Measurements from ENCODE around the gene CCAR1.
A peak's percentile ranks its signal among the peaks of the same experiment; 100 is the strongest.
"Not testable (repeated sequence)": the region's sequence is repeated elsewhere in the genome, so short reads cannot be mapped to it uniquely, and the experiment has no call there.

The CCAR1 gene

GRCh38 chr10:68759223-68759863 is 38.3 kb downstream of the CCAR1 start:
- DNase-seq (ENCODE audit: extremely low read depth in 1 of 2, low read depth in 1 of 2) = no peak

DNA sequence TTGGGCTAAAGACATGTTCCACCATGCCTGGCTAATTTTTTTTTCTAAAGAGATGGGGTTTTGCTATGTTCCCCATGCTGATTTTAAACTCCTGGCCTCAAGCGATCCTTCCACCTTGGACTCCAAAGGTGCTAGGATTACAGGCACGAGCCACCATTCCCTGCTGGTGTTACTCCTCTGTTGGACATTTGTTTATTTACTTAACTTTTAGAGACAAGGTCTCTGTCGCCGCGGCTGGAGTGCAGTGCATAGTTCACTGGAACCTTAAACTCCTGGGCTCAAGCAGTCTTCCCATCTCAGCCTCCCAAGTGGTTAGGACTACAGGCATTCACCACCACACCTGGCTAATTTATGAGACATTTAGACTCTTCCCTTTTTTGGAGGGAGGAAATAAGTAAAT is 38.9 kb downstream of the CCAR1 start:
- DNase-seq (ENCODE audit: extremely low read depth in 1 of 2, low read depth in 1 of 2) = no peak

- DNase-seq (ENCODE audit: extremely low read depth in 1 of 2, low read depth in 1 of 2) = not testable (repeated sequence)
Observed at GRCh38 chr10:68767407-68767806, 46.4 kb downstream of the CCAR1 start.

DNA sequence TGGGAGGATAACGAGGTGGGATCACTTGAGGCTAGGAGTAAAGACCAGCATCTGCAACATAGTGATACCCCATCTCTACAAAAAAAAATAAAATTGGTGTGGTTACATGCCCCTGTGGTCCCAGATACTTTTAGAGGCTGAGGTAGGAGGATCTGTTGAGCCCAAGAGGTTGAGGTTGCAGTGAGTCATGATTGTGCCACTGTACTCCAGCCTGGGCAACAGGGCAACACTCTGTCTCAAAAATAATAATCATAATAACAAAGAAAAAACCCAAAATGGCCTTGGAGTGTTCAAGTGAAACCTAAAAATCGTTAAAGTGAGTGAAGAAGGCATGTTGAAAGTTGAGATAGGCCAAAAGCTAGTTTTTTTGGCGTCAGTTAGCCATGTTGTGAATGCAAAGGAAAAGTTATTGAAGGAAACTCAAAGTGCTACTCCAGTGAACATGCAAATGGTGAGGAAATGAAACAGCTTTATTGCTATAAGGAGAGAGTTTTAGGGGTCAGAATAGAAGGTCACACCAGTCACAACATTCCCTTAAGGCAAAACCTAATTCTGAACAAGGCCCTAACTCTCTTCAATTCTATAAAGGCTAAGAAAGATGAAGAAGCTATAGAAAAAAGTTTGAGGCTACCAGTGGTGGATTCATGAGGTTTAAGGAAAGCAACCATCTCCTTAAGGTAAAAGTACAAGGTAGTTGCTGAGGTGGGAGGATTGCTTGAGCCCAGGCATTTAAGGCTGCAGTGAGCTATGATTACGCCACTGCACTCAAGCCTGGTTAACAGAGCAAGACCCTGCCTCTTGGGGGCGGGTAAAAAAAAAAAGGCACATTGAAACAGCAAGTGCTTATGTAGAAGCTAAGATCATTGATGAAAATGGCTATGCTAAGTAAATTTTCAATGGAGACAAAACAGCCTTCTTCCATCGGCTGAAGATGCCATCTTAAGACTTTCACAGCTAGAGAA is 60.9 kb downstream of the CCAR1 start:
- no peak for DNase-seq (ENCODE audit: extremely low read depth in 1 of 2, low read depth in 1 of 2)

- DNase-seq (ENCODE audit: extremely low read depth in 1 of 2, low read depth in 1 of 2) = no peak
Observed at GRCh38 chr10:68784476-68784875, 63.4 kb downstream of the CCAR1 start.

GRCh38 chr10:68787813-68788212 is 66.8 kb downstream of the CCAR1 start:
- DNase-seq (ENCODE audit: extremely low read depth in 1 of 2, low read depth in 1 of 2) = no peak

DNA sequence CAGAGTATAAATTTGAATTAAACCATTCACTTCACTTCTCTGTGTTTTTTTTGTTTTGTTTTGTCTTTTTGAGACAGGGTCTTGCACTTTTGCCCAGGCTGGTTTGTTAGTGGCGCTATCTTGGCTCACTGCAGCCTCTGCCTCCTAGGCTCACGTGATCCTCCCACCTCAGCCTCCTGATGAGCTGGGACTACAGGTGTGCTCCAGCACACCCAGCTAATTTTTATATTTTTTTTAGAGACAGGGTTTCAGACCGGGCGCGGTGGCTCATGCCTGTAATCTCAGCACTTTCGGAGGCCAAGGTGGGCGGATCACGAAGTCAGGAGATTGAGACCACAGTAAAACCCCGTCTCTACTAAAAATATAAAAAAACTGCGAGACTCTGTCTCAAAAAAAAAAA is 69.4 kb downstream of the CCAR1 start:
- DNase-seq (ENCODE audit: extremely low read depth in 1 of 2, low read depth in 1 of 2) = no peak

GRCh38 chr10:68792115-68792514 is 71.1 kb downstream of the CCAR1 start:
- DNase-seq (ENCODE audit: extremely low read depth in 1 of 2, low read depth in 1 of 2) = no peak

DNA sequence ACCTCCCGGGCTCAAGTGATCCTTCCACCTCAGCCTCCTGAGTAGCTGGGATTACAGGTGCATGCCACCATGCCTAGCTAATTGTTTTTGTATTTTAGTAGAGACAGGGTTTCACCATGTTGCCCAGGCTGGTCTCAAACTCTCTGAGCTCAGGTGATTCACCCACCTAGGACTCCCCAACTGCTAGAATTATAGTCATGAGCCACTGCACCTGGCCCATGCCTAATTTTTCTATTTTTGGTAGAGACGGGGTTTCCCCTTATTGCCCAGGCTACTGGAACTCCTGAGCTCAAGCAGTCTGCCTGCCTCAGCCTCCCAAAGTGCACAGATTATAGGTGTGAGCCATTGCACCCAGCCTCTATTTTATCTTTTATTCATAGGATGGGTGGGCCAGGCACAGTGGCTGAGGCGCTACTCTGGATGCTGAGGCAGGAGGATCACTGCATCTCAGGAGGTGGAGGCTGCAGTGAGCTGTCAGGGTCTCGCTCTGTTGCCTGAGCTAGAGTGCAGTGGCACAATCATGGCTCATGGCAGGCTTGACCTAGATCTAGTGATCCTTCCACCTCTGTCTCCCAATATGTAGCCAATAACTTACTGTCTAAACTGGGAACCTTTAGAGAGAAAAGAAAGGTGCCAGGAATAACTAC is 75.0 kb downstream of the CCAR1 start:
- DNase-seq (ENCODE audit: extremely low read depth in 1 of 2, low read depth in 1 of 2) = no peak

- no peak for DNase-seq (ENCODE audit: extremely low read depth in 1 of 2, low read depth in 1 of 2)
Observed at GRCh38 chr10:68796605-68797004, 75.6 kb downstream of the CCAR1 start.

DNA sequence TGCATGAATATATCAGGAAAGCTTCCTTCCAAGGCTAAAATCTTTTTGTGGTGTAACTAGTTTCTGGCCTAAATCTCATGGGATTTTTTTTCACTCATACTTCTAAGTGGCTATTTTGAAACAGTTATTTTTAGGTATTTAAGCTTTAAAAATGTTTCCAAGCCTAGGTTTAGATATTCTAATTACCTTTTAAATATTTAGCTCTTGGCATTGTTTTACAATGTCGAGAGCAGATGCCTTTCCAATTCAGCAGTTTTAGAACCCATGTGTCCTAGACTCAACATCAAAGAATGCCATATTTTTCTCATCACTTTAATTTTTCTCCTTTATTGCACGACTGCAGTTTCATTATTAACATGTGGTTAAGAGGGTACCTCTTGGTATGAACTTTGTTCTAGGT is 79.2 kb downstream of the CCAR1 start:
- DNase-seq (ENCODE audit: extremely low read depth in 1 of 2, low read depth in 1 of 2) = no peak

DNA sequence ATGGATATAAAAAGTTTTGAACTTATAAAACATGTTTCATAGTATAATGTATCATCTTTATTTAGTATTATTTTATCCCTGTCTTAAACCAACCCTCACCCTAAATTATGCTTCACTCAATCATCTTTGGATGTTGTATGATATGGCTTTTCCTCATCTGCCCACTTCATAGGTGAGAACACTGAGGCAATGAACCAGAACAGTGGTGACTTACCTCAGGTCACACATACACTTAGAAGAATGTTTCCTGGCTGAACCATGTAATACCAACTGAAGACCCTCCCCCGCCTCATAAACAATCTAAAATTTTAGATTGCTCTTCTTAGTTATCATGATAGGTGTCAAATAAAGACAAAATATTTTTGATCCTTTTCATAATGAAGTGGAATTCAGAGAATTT is 83.7 kb downstream of the CCAR1 start:
- no peak for DNase-seq (ENCODE audit: extremely low read depth in 1 of 2, low read depth in 1 of 2)

GRCh38 chr10:68810830-68811229 is 89.8 kb downstream of the CCAR1 start:
- DNase-seq (ENCODE audit: extremely low read depth in 1 of 2, low read depth in 1 of 2) = not testable (repeated sequence)

- DNase-seq (ENCODE audit: extremely low read depth in 1 of 2, low read depth in 1 of 2) = no peak
Observed at GRCh38 chr10:68811314-68812009, 90.4 kb downstream of the CCAR1 start.

- DNase-seq (ENCODE audit: extremely low read depth in 1 of 2, low read depth in 1 of 2) = no peak
Observed at GRCh38 chr10:68812420-68812819, 91.4 kb downstream of the CCAR1 start.

GRCh38 chr10:68813559-68813958 is 92.5 kb downstream of the CCAR1 start:
- no peak for DNase-seq (ENCODE audit: extremely low read depth in 1 of 2, low read depth in 1 of 2)

DNA sequence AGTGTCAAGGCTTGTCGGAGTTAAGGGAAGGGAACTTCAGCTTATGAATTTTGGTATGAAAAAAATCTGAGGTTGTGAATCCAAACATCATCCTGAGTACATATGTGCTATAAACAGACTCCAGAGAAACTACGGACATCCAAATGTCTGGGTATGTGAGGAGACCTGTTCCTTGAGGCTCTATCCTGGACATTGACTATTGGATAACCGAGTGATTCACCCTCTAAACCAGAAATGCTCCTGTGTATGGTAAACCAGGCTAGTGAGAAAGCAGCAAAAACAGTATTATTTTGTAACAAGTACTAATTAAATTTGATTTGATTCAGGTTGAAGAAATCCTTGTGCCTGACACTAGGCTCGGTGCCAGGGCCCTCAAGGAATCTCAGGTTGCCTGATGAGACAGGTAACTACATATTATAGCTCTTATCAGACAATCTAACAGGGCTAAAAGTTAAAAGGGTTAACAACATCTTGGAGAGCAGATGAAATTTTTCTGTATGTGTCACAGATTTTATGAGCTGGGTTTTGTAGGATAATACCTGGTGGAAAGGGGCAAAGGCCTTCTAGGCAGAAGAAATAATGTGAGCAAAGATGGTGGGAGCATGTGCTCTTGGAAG is 95.9 kb downstream of the CCAR1 start:
- DNase-seq (ENCODE audit: extremely low read depth in 1 of 2, low read depth in 1 of 2) = no peak

DNA sequence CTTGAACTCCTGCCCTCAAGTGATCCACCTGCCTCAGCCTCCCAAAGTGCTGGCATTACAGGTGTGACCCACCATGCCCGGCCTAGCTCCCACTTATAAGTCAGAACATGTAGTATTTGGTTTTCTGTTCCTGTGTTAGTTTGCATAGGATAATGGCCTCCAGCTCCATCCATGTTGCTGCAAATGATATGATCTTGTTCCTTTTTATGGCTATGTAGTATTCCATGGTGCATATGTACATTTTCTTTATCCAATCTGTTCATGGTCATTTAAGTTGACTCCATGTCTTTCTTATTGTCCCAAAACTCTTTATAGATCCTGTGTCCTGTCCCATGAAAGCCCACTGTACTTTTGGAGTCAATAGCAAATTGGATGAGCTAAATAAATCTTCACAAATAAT is 99.3 kb downstream of the CCAR1 start:
- not testable (repeated sequence) for DNase-seq (ENCODE audit: extremely low read depth in 1 of 2, low read depth in 1 of 2)

DNA sequence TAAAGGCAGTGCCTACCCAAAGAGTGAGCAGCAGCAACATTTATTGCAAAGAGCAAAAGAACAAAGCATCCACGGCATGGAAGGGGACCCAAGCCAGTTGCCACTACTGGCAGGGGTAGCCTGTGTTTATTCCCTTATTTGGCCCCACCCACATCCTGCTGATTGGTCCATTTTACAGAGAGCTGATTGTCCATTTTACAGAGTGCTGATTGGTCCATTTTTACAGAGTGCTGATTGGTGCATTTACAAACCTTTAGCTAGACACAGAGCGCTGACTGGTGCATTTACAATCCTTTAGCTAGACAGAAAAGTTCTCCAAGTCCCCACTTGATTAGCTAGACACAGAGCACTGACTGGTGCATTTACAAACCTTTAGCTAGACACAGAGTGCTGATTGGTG is 101.6 kb downstream of the CCAR1 start:
- not testable (repeated sequence) for DNase-seq (ENCODE audit: extremely low read depth in 1 of 2, low read depth in 1 of 2)

DNA sequence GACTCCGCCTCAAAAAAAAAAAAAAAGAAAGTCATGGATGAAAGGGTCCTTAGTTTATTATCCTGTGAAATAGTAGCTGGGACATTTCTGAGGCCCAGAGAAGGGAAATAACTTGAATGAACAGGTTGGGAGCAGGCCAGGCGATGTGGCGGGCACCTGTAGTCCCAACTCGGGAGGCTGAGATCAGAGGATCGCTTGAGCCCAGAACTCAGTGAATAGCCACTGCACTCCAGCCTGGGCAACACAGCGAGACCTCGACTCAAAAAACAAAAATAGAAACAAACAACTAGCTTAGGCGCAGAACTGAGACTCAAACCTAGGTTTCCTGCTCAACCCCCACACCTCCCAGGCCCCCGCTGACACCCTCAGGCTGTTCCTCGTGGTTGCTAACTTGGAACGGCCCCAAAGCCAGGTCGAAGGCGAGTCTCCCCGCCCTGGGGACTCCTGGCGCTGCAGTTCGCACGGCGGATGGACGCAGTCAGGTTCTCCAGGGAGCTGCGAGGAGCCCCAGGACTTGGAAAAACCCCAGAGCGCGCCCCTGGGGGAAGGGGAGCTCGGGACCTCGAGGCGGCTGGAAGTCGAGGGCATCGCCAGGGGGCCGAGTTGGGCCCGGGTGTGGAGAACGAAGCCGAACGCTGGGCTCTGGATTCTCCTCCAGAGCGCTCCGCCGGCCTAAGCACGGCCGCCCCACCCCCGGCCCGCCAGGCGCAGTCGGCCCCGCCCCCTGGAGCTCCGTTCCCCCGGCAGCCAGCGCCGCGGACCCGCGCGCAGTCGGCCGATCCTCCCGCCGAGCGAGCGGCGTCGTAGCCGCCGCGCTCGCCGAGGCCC is 105.9 kb downstream of the CCAR1 start, which contains the start of gene STOX1:
STOX1 (plus strand) TSS at position 768 of the 828 bp plus-strand sequence. CDS start 93 bp downstream, outside the sequence.
- peak; percentile 8 to 35 for DNase-seq (ENCODE audit: extremely low read depth in 1 of 2, low read depth in 1 of 2)

Data from activated CD8-positive, alpha-beta memory T cell treated with anti-CD3 and anti-CD28 coated beads for 1 hour (primary cell).